ENCODE measurements around the gene ARL16. TPM values are rescaled to one million over a fixed set of nuclear protein-coding genes. Genes with fewer than 3 reads are reported as not detected.

ARL16 gene
- total RNA-seq, 3 donors from 2014 or later (not counting 1 experiment from before 2014, with no cell fraction given) = 23.3 to 47.9 (median 39.3) TPM

DNA sequence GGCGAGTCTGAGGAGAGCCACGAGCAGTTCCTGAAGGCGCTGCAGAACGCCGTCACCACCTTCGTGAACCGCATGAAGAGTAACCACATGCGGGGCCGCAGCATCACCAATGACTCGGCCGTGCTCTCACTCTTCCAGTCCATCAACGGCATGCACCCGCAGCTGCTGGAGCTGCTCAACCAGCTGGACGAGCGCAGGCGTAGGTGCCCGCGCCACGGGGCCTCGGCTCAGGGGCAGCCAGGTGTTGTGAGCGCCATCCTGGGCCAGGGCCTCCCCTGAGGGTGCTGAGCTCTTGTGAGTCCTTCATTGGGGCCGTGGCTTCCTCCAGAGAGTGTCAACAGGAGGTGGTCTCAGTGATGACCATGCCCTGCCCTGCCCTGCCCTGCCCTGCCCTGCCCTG, 12.2 kb upstream of the ARL16 start:
- Mint-ChIP-seq H3K4me3 (no peak overlapping the region), H3K4me1 (peaks cover 0 to 1% of the 10 kb centered on the region in 2 donors), H3K27me3 (ENCODE audit: low read depth in 2 of 2) (no peaks in the 10 kb centered on the region), H3K36me3 (no peaks in the 10 kb centered on the region), H3K9me3 (no peaks in the 10 kb centered on the region), H3K27ac (no peak overlapping the region)
- peaks cover 3% of the 10 kb centered on the region for H3K4me1 ChIP-seq (ENCODE audit: control insufficient read depth, insufficient read depth, low read length)
- intact Hi-C loops (cut with micrococcal nuclease) = no loop called here
- H3K36me3 ChIP-seq (ENCODE audit: control insufficient read depth, insufficient read depth, low read length) = peaks cover 77% of the 10 kb centered on the region
- WGBS (ENCODE audit: insufficient coverage) = 95% methylated on average over 22 of the region's 22 CpGs
- TF ChIP-seq, protein P1, sequence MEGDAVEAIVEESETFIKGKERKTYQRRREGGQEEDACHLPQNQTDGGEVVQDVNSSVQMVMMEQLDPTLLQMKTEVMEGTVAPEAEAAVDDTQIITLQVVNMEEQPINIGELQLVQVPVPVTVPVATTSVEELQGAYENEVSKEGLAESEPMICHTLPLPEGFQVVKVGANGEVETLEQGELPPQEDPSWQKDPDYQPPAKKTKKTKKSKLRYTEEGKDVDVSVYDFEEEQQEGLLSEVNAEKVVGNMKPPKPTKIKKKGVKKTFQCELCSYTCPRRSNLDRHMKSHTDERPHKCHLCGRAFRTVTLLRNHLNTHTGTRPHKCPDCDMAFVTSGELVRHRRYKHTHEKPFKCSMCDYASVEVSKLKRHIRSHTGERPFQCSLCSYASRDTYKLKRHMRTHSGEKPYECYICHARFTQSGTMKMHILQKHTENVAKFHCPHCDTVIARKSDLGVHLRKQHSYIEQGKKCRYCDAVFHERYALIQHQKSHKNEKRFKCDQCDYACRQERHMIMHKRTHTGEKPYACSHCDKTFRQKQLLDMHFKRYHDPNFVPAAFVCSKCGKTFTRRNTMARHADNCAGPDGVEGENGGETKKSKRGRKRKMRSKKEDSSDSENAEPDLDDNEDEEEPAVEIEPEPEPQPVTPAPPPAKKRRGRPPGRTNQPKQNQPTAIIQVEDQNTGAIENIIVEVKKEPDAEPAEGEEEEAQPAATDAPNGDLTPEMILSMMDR (IDR thresholded peaks at IDR 0.05) = no peak
- H3K27me3 ChIP-seq (ENCODE audit: control insufficient read depth, insufficient read depth, low read length) = no peaks in the 10 kb centered on the region
- H3K4me3 ChIP-seq (ENCODE audit: low read length) = no peak overlapping the region
- ATAC-seq (no peak), DNase-seq (no peak)
- no peaks in the 10 kb centered on the region for H3K9me3 ChIP-seq (ENCODE audit: control insufficient read depth, insufficient read depth, low read length)
- no peak overlapping the region for H3K27ac ChIP-seq (ENCODE audit: low read length)

- Histone ChIP-seq H3K4me3 (ENCODE audit: low read length) (no peak overlapping the region), H3K4me1 (ENCODE audit: control insufficient read depth, insufficient read depth, low read length) (no peaks in the 10 kb centered on the region), H3K36me3 (ENCODE audit: control insufficient read depth, insufficient read depth, low read length) (peaks cover 80% of the 10 kb centered on the region), H3K27ac (ENCODE audit: low read length) (no peak overlapping the region), H3K9me3 (ENCODE audit: control insufficient read depth, insufficient read depth, low read length) (no peaks in the 10 kb centered on the region), H3K27me3 (ENCODE audit: control insufficient read depth, insufficient read depth, low read length) (no peaks in the 10 kb centered on the region)
- no peaks in the 10 kb centered on the region for H3K4me1 Mint-ChIP-seq
- H3K27ac Mint-ChIP-seq = no peak overlapping the region
- WGBS (ENCODE audit: insufficient coverage) = 95% methylated on average over 6 of the region's 6 CpGs
- H3K4me3 Mint-ChIP-seq = no peak overlapping the region
- intact Hi-C loops (cut with micrococcal nuclease) = no loop called here
- TF ChIP-seq, protein P1 (IDR thresholded peaks at IDR 0.05) = no peak
- ATAC-seq = no peak
- no peaks in the 10 kb centered on the region for H3K9me3 Mint-ChIP-seq
- H3K36me3 Mint-ChIP-seq = no peaks in the 10 kb centered on the region
- DNase-seq = no peak
- no peaks in the 10 kb centered on the region for H3K27me3 Mint-ChIP-seq (ENCODE audit: low read depth in 2 of 2)
Measured at GRCh38 chr17:81695211-81695610, 11.6 kb upstream of the ARL16 start.

- Histone ChIP-seq H3K4me3 (ENCODE audit: low read length) (no peak overlapping the region), H3K9me3 (ENCODE audit: control insufficient read depth, insufficient read depth, low read length) (no peaks in the 10 kb centered on the region), H3K4me1 (ENCODE audit: control insufficient read depth, insufficient read depth, low read length) (no peaks in the 10 kb centered on the region), H3K27ac (ENCODE audit: low read length) (no peak overlapping the region), H3K36me3 (ENCODE audit: control insufficient read depth, insufficient read depth, low read length) (peaks cover 84% of the 10 kb centered on the region), H3K27me3 (ENCODE audit: control insufficient read depth, insufficient read depth, low read length) (no peaks in the 10 kb centered on the region)
- Mint-ChIP-seq H3K36me3 (no peaks in the 10 kb centered on the region), H3K4me1 (peaks cover 3 to 4% of the 10 kb centered on the region in 2 donors), H3K27me3 (ENCODE audit: low read depth in 2 of 2) (no peaks in the 10 kb centered on the region), H3K9me3 (no peaks in the 10 kb centered on the region), H3K4me3 (no peak overlapping the region), H3K27ac (no peak overlapping the region)
- ATAC-seq = no peak
- no peak for DNase-seq
- intact Hi-C loops (cut with micrococcal nuclease) = no loop called here
- WGBS (ENCODE audit: insufficient coverage) = 98% methylated on average over 19 of the region's 19 CpGs
- TF ChIP-seq, protein P1 (IDR thresholded peaks at IDR 0.05) = no peak
Measured at GRCh38 chr17:81694810-81695209, 11.2 kb upstream of the ARL16 start.

DNA sequence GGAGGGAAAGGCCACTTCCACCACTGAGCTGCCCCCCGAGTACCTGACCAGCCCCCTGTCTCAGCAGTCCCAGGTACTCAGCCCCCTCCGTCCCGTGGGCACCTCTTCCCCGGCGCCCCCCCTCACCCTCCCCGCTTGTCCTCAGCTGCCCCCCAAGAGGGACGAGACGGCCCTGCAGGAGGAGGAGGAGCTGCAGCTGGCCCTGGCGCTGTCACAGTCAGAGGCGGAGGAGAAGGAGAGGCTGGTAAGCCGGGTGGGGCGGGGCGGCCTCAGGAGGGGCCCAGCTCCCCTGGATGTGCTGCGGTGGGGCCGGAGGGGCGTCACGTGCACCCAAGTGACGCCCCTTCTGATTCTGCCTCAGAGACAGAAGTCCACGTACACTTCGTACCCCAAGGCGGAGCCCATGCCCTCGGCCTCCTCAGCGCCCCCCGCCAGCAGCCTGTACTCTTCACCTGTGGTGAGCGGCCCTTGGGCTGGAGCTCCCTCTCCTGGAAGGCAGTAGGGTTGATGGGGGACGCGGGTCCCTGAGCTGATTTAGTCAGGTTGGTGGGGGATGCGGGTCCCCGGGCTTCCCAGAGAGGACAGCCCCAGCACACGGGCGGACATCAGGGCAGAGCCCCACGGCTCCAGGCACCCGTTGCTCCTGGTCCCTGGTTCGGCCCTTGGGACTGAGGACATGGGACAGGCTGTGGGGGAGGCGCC, 10.1 kb upstream of the ARL16 start:
- H3K36me3 Mint-ChIP-seq = no peaks in the 10 kb centered on the region
- no peak overlapping the region for H3K27ac ChIP-seq (ENCODE audit: low read length)
- peaks cover 94% of the 10 kb centered on the region for H3K36me3 ChIP-seq (ENCODE audit: control insufficient read depth, insufficient read depth, low read length)

More for the DNA sequence above, 10.1 kb upstream of the ARL16 start:
- Histone ChIP-seq H3K27me3 (ENCODE audit: control insufficient read depth, insufficient read depth, low read length) (no peaks in the 10 kb centered on the region), H3K4me3 (ENCODE audit: low read length) (no peak overlapping the region), H3K9me3 (ENCODE audit: control insufficient read depth, insufficient read depth, low read length) (no peaks in the 10 kb centered on the region), H3K4me1 (ENCODE audit: control insufficient read depth, insufficient read depth, low read length) (no peaks in the 10 kb centered on the region)
- H3K9me3 Mint-ChIP-seq = no peaks in the 10 kb centered on the region
- WGBS (ENCODE audit: insufficient coverage) = 96% methylated on average over 34 of the region's 35 CpGs
- no peaks in the 10 kb centered on the region for H3K27me3 Mint-ChIP-seq (ENCODE audit: low read depth in 2 of 2)
- no peak overlapping the region for H3K4me3 Mint-ChIP-seq
- TF ChIP-seq, protein P1 (IDR thresholded peaks at IDR 0.05) = no peak
- ATAC-seq (no peak), DNase-seq (no peak)
- H3K27ac Mint-ChIP-seq = no peak overlapping the region
- H3K4me1 Mint-ChIP-seq = peaks cover 11 to 14% of the 10 kb centered on the region in 2 donors
- intact Hi-C loops (cut with micrococcal nuclease) = no loop called here
